ENCODE results near the gene CHST14. TPM values are rescaled to one million over a fixed set of nuclear protein-coding genes. Genes with fewer than 3 reads are reported as not detected.

CHST14 gene
- total RNA-seq, 1 donor from 2014 or later = 45.7 TPM

- Mint-ChIP-seq H3K36me3 (ENCODE audit: low read depth) (peaks cover 6% of the 10 kb centered on the region), H3K4me3 (ENCODE audit: unreplicated experiment) (no peak overlapping the region), H3K27ac (ENCODE audit: unreplicated experiment) (no peak overlapping the region), H3K4me1 (ENCODE audit: low read depth) (peaks cover 19% of the 10 kb centered on the region), H3K27me3 (ENCODE audit: low read depth) (no peaks in the 10 kb centered on the region), H3K9me3 (ENCODE audit: low read depth) (no peaks in the 10 kb centered on the region)
- DNase-seq (ENCODE audit: low spot score) = peak; percentile 75
- no peak for TF ChIP-seq CTCF (IDR thresholded peaks at IDR 0.05)
These were observed 11.3 kb upstream of the CHST14 start for GRCh38 chr15:40459391-40460015.

- H3K36me3 Mint-ChIP-seq (ENCODE audit: low read depth) = peaks cover 6% of the 10 kb centered on the region
- H3K4me3 Mint-ChIP-seq (ENCODE audit: unreplicated experiment) = no peak overlapping the region
- peaks cover 10% of the 10 kb centered on the region for H3K4me1 Mint-ChIP-seq (ENCODE audit: low read depth)
- H3K27ac Mint-ChIP-seq (ENCODE audit: unreplicated experiment) = no peak overlapping the region
- TF ChIP-seq CTCF (IDR thresholded peaks at IDR 0.05) = no peak
- DNase-seq (ENCODE audit: low spot score) = peak; percentile 44
- no peaks in the 10 kb centered on the region for H3K9me3 Mint-ChIP-seq (ENCODE audit: low read depth)
- H3K27me3 Mint-ChIP-seq (ENCODE audit: low read depth) = no peaks in the 10 kb centered on the region
These were observed 10.4 kb upstream of the CHST14 start for GRCh38 chr15:40460404-40460803.

- no peak overlapping the region for H3K4me3 Mint-ChIP-seq (ENCODE audit: unreplicated experiment)
- TF ChIP-seq CTCF (IDR thresholded peaks at IDR 0.05) = no peak
- H3K9me3 Mint-ChIP-seq (ENCODE audit: low read depth) = no peaks in the 10 kb centered on the region
- H3K27ac Mint-ChIP-seq (ENCODE audit: unreplicated experiment) = no peak overlapping the region
- no peaks in the 10 kb centered on the region for H3K4me1 Mint-ChIP-seq (ENCODE audit: low read depth)
- no peaks in the 10 kb centered on the region for H3K27me3 Mint-ChIP-seq (ENCODE audit: low read depth)
- H3K36me3 Mint-ChIP-seq (ENCODE audit: low read depth) = peaks cover 10% of the 10 kb centered on the region
- peak; percentile 50 for DNase-seq (ENCODE audit: low spot score)
These were observed 8.8 kb upstream of the CHST14 start for GRCh38 chr15:40461958-40462357.

- no peak overlapping the region for H3K4me3 Mint-ChIP-seq (ENCODE audit: unreplicated experiment)
- peaks cover 13% of the 10 kb centered on the region for H3K36me3 Mint-ChIP-seq (ENCODE audit: low read depth)
- H3K9me3 Mint-ChIP-seq (ENCODE audit: low read depth) = no peaks in the 10 kb centered on the region
- no peaks in the 10 kb centered on the region for H3K27me3 Mint-ChIP-seq (ENCODE audit: low read depth)
- H3K27ac Mint-ChIP-seq (ENCODE audit: unreplicated experiment) = no peak overlapping the region
- DNase-seq (ENCODE audit: low spot score) = peak; percentile 5
- no peaks in the 10 kb centered on the region for H3K4me1 Mint-ChIP-seq (ENCODE audit: low read depth)
- no peak for TF ChIP-seq CTCF (IDR thresholded peaks at IDR 0.05)
These were observed 7.5 kb upstream of the CHST14 start for GRCh38 chr15:40463279-40463678.

- Mint-ChIP-seq H3K36me3 (ENCODE audit: low read depth) (peaks cover 13% of the 10 kb centered on the region), H3K27me3 (ENCODE audit: low read depth) (no peaks in the 10 kb centered on the region), H3K4me3 (ENCODE audit: unreplicated experiment) (no peak overlapping the region), H3K4me1 (ENCODE audit: low read depth) (no peaks in the 10 kb centered on the region), H3K9me3 (ENCODE audit: low read depth) (no peaks in the 10 kb centered on the region), H3K27ac (ENCODE audit: unreplicated experiment) (no peak overlapping the region)
- TF ChIP-seq CTCF (IDR thresholded peaks at IDR 0.05) = no peak
- peak; percentile 76 for DNase-seq (ENCODE audit: low spot score)
These were observed 6.8 kb upstream of the CHST14 start for GRCh38 chr15:40463886-40464545.

All from chondrocyte (in vitro differentiated cells).